ENCODE data around the gene ECE1. TPM values are rescaled to one million over a fixed set of nuclear protein-coding genes. Genes with fewer than 3 reads are reported as not detected.
"Not testable (repeated sequence)": the region's sequence is repeated elsewhere in the genome, so short reads cannot be mapped to it uniquely, and the experiment has no call there.

The ECE1 gene
- total and polyA plus RNA-seq, 2 of the 13 experiments (the other 11 are each of a cell fraction or from before 2014, with no cell fraction given) = 13.5 to 21.2 TPM

GRCh38 chr1:21182181-21182731 lies 108.0 kb downstream of the ECE1 start:
- no peaks in the 10 kb centered on the region for H3K9me3 ChIP-seq (ENCODE audit: low read length)
- WGBS (ENCODE audit: low lambda C conversion rate) = 41% methylated on average over 7 of the region's 7 CpGs
- in situ Hi-C loops (cut with HindIII; ENCODE audit: extremely low pct_ligation_motif_present, low pct_unique_long_range_greater_than_20kb) = loop anchor here (25.0 kb wide), 1 partner anchor 195 kb away; no protein-coding TSS in a partner anchor
- BruUV-seq (replicated peaks) = no TSS peak
- H3K4me3 ChIP-seq (replicated peaks in 1 of 3; ENCODE audit: insufficient read depth in 1 of 3, low read depth in 2 of 3, low read length in 3 of 3) = no peak overlapping the region
- no peak overlapping the region for H3K27ac ChIP-seq (ENCODE audit: extremely low read length, insufficient read depth, low read length)
- no peaks in the 10 kb centered on the region for H3K79me2 ChIP-seq (ENCODE audit: insufficient read depth, low read length)
- FAIRE-seq (no peak), DNase-seq (ENCODE audit: low spot score) (no peak), ATAC-seq (peak; percentile 50)
- ChIA-PET POLR2A (interaction anchor here (0.6 kb wide), 1 partner anchor 64 kb away, joined by 3 read pairs; no protein-coding TSS in a partner anchor), CTCF (ENCODE audit: low intra/inter-chr PET ratio, low total read pairs) (no interaction called here)
- H3K4me2 ChIP-seq (ENCODE audit: low read depth, low read length) = no peak overlapping the region
- no peaks in the 10 kb centered on the region; a peak in 1 of 5 replicates for H3K27me3 ChIP-seq (ENCODE audit: control insufficient read depth in 1 of 2, insufficient read depth in 2 of 2, low read length in 2 of 2)
- peaks cover 2% of the 10 kb centered on the region for H3K4me1 ChIP-seq (ENCODE audit: insufficient read depth, low read length)
- intact Hi-C loops (cut with micrococcal nuclease; ENCODE audit: unreplicated experiment) = no loop called here
- TF ChIP-seq ZNF512 (CRISPR knock-in tag; IDR thresholded peaks at IDR 0.05) (no peak), JUNB (CRISPR knock-in tag; IDR thresholded peaks at IDR 0.05; ENCODE audit: borderline replicate concordance) (no peak), ZNF382 (CRISPR knock-in tag; IDR thresholded peaks at IDR 0.05; ENCODE audit: borderline replicate concordance) (no peak), LRRFIP1 (CRISPR knock-in tag; conservative IDR thresholded peaks at IDR 0.05) (no peak), JUND (CRISPR knock-in tag; IDR thresholded peaks at IDR 0.05) (no peak), ZC3H4 (CRISPR knock-in tag; IDR thresholded peaks at IDR 0.05; ENCODE audit: borderline replicate concordance) (no peak), FLYWCH1 (CRISPR knock-in tag; IDR thresholded peaks at IDR 0.05) (no peak), ZSCAN25 (CRISPR knock-in tag; IDR thresholded peaks at IDR 0.05) (no peak)
- H3K9ac ChIP-seq (ENCODE audit: insufficient read depth, low read depth, low read length) = no peak overlapping the region
- no peaks in the 10 kb centered on the region for H4K20me1 ChIP-seq (ENCODE audit: insufficient read depth, low read length)
- no peaks in the 10 kb centered on the region for H3K36me3 ChIP-seq (replicated peaks in 1 of 2; ENCODE audit: control insufficient read depth in 1 of 2, insufficient read depth in 2 of 2, low read length in 2 of 2)
- H2AFZ ChIP-seq (ENCODE audit: low read length) = no peak overlapping the region

- WGBS (ENCODE audit: low lambda C conversion rate) = 87% methylated on average over 16 of the region's 16 CpGs
- in situ Hi-C loops (cut with HindIII; ENCODE audit: extremely low pct_ligation_motif_present, low pct_unique_long_range_greater_than_20kb) = loop anchor here (25.0 kb wide), 1 partner anchor 191 kb away; no protein-coding TSS in a partner anchor
- POLR2A ChIA-PET = interaction anchor here (0.8 kb wide), 1 partner anchor 392 kb away, joined by 3 read pairs; no protein-coding TSS in a partner anchor
- intact Hi-C loops (cut with micrococcal nuclease; ENCODE audit: unreplicated experiment); ATAC-seq; H3K4me3 ChIP-seq (replicated peaks in 1 of 3; ENCODE audit: insufficient read depth in 1 of 3, low read depth in 2 of 3, low read length in 3 of 3); DNase-seq (ENCODE audit: low spot score); H4K20me1 ChIP-seq (ENCODE audit: insufficient read depth, low read length); CTCF ChIA-PET (ENCODE audit: low intra/inter-chr PET ratio, low total read pairs); H3K36me3 ChIP-seq (replicated peaks in 1 of 2; ENCODE audit: control insufficient read depth in 1 of 2, insufficient read depth in 2 of 2, low read length in 2 of 2); H3K4me2 ChIP-seq (ENCODE audit: low read depth, low read length); H2AFZ ChIP-seq (ENCODE audit: low read length); BruUV-seq (replicated peaks); H3K27me3 ChIP-seq (ENCODE audit: control insufficient read depth in 1 of 2, insufficient read depth in 2 of 2, low read length in 2 of 2); FAIRE-seq; H3K27ac ChIP-seq (ENCODE audit: extremely low read length, insufficient read depth, low read length); H3K9ac ChIP-seq (ENCODE audit: insufficient read depth, low read depth, low read length); H3K9me3 ChIP-seq (ENCODE audit: low read length): not testable (repeated sequence)
- peaks cover 25% of the 10 kb centered on the region for H3K4me1 ChIP-seq (ENCODE audit: insufficient read depth, low read length)
- H3K79me2 ChIP-seq (ENCODE audit: insufficient read depth, low read length) = peaks cover 27% of the 10 kb centered on the region
Observed at GRCh38 chr1:21178271-21178670, 112.0 kb downstream of the ECE1 start.

Measured in HepG2 (cell line).